ENCODE measurements around the gene AMFR. TPM values are rescaled to one million over a fixed set of nuclear protein-coding genes. Genes with fewer than 3 reads are reported as not detected.

Gene AMFR
- total and polyA plus RNA-seq, 4 donors = 43.3 to 309 (median 98.4) TPM

DNA sequence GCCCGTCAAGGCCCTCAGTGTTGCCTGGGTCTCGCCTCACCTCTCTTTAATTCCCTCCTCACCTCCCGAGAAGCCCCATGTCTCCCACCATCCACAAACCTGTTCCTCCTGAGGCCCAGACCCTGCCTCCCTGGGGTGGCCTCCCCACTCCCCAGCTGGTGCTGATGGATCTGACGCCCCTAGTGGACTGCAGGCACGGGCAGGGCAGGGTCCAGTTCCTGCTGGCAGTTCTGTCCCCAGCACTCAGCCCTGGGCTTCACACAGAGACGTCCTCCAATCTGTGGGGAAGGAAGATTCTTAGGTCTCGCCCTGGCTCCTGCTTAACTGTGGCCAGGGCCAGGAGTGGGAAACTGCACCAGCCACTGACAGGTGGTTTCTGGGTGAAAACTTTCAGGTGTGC lies 108.8 kb downstream of the AMFR start:
- 86% methylated on average over 7 of the region's 7 CpGs for WGBS

DNA sequence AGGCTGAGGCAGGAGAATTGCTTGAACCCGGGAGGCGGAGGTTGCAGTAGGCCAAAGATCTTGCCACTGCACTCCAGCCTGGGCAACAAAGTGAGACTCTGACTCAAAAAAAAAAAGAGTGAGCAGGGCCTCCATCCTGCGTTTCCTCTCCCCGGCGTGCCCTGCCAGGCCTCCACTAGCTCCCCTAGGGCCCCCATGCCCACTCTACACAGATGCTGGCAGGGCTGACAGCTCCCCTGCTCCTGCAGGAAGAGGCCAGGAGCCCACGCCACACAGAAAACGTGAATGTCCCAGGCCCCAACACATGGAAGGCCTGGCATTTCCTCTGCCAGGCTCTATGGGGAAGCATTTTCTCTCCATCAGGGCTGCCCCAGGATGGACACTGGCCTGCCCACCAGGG lies 109.4 kb downstream of the AMFR start:
- Histone ChIP-seq H3K9ac (ENCODE audit: low read depth in 1 of 2, low read length in 2 of 2) (no peak overlapping the region), H3K27me3 (ENCODE audit: control insufficient read depth in 4 of 4, insufficient read depth in 4 of 4, low read length in 3 of 4) (no peaks in the 10 kb centered on the region), H3K4me1 (ENCODE audit: control insufficient read depth in 4 of 4, insufficient read depth in 4 of 4, low read length in 3 of 4) (peaks cover 0 to 8% (median 2%) of the 10 kb centered on the region in 4 donors), H3K27ac (ENCODE audit: low read depth in 1 of 2, low read length in 2 of 2) (no peak overlapping the region), H3K36me3 (ENCODE audit: control insufficient read depth in 4 of 4, insufficient read depth in 3 of 4, low read depth in 1 of 4, low read length in 3 of 4) (peaks cover 0 to 4% (median 0%) of the 10 kb centered on the region in 4 donors), H3K9me3 (ENCODE audit: control insufficient read depth in 4 of 4, low read length in 3 of 4) (no peaks in the 10 kb centered on the region), H3K4me3 (ENCODE audit: low read depth in 1 of 3, low read length in 3 of 3) (no peak overlapping the region)
- no peak for DNase-seq (ENCODE audit: low spot score)
- TF ChIP-seq, protein P1, sequence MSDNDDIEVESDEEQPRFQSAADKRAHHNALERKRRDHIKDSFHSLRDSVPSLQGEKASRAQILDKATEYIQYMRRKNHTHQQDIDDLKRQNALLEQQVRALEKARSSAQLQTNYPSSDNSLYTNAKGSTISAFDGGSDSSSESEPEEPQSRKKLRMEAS (IDR thresholded peaks at IDR 0.05) = no peak
- TF ChIP-seq YY1 (IDR thresholded peaks at IDR 0.05) (no peak), RXRA (IDR thresholded peaks at IDR 0.05) (no peak), NR2F2 (IDR thresholded peaks at IDR 0.05) (no peak)
- WGBS = 92% methylated on average over 7 of the region's 7 CpGs

More for the DNA sequence above, 108.8 kb downstream of the AMFR start:
- Histone ChIP-seq H3K9me3 (ENCODE audit: control insufficient read depth in 4 of 4, low read length in 3 of 4) (no peaks in the 10 kb centered on the region), H3K27ac (ENCODE audit: low read depth in 1 of 2, low read length in 2 of 2) (no peak overlapping the region), H3K27me3 (ENCODE audit: control insufficient read depth in 4 of 4, insufficient read depth in 4 of 4, low read length in 3 of 4) (no peaks in the 10 kb centered on the region), H3K36me3 (ENCODE audit: control insufficient read depth in 4 of 4, insufficient read depth in 3 of 4, low read depth in 1 of 4, low read length in 3 of 4) (peaks cover 0 to 4% (median 0%) of the 10 kb centered on the region in 4 donors), H3K4me1 (ENCODE audit: control insufficient read depth in 4 of 4, insufficient read depth in 4 of 4, low read length in 3 of 4) (peaks cover 0 to 8% (median 2%) of the 10 kb centered on the region in 4 donors), H3K9ac (ENCODE audit: low read depth in 1 of 2, low read length in 2 of 2) (no peak overlapping the region), H3K4me3 (ENCODE audit: low read depth in 1 of 3, low read length in 3 of 3) (no peak overlapping the region)
- TF ChIP-seq RAD21 (IDR thresholded peaks at IDR 0.05) (peak in 1 of 2 donors; percentile 6), FOXA1 (IDR thresholded peaks at IDR 0.05) (no peak), HNF4A (conservative IDR thresholded peaks at IDR 0.05) (peak in 1 of 2 donors; percentile 20)
- DNase-seq (ENCODE audit: low spot score) = no peak

- H3K36me3 ChIP-seq (ENCODE audit: control insufficient read depth in 4 of 4, insufficient read depth in 3 of 4, low read depth in 1 of 4, low read length in 3 of 4) = no peaks in the 10 kb centered on the region
- 90% methylated on average over 18 of the region's 18 CpGs for WGBS
- TF ChIP-seq, protein P1 (IDR thresholded peaks at IDR 0.05) = no peak
- TF ChIP-seq HNF4A (conservative IDR thresholded peaks at IDR 0.05) = no peak
- DNase-seq (ENCODE audit: low spot score) = no peak
- H3K4me1 ChIP-seq (ENCODE audit: control insufficient read depth in 4 of 4, insufficient read depth in 4 of 4, low read length in 3 of 4) = peaks cover 0 to 8% (median 2%) of the 10 kb centered on the region in 4 donors
- no peak overlapping the region for H3K9ac ChIP-seq (ENCODE audit: low read depth in 1 of 2, low read length in 2 of 2)
- no peak overlapping the region for H3K4me3 ChIP-seq (ENCODE audit: low read depth in 1 of 3, low read length in 3 of 3)
- no peaks in the 10 kb centered on the region for H3K27me3 ChIP-seq (ENCODE audit: control insufficient read depth in 4 of 4, insufficient read depth in 4 of 4, low read length in 3 of 4)
- H3K27ac ChIP-seq (ENCODE audit: low read depth in 1 of 2, low read length in 2 of 2) = no peak overlapping the region
- H3K9me3 ChIP-seq (ENCODE audit: control insufficient read depth in 4 of 4, low read length in 3 of 4) = no peaks in the 10 kb centered on the region
Observed at GRCh38 chr16:56314244-56314850, 111.0 kb downstream of the AMFR start.

DNA sequence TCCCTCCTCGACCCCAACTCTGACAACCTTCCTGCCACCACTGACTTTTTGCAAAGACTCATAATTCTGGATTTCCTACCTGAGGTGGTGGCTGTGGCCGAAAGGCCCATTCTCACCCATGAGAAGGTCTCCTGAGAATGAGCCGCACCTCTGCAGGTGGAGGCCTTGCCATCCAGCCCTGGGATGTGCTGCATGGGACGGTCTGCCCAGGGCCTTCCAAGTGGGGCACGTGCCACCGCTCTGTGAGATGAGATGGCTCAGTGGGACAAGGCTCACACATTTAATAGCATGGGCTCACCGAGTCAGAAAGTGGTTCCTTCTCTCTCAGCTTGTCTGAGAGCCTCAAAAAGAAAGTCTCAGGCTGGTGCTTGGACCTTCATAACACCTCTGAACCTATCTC lies 112.8 kb downstream of the AMFR start:
- no peaks in the 10 kb centered on the region for H3K27me3 ChIP-seq (ENCODE audit: control insufficient read depth in 4 of 4, insufficient read depth in 4 of 4, low read length in 3 of 4)
- H3K27ac ChIP-seq (ENCODE audit: low read depth in 1 of 2, low read length in 2 of 2) = no peak overlapping the region
- peaks cover 0 to under 1% (median 0%) of the 10 kb centered on the region in 4 donors for H3K4me1 ChIP-seq (ENCODE audit: control insufficient read depth in 4 of 4, insufficient read depth in 4 of 4, low read length in 3 of 4)
- peaks cover 0 to 3% (median 0%) of the 10 kb centered on the region in 4 donors for H3K36me3 ChIP-seq (ENCODE audit: control insufficient read depth in 4 of 4, insufficient read depth in 3 of 4, low read depth in 1 of 4, low read length in 3 of 4)
- H3K9me3 ChIP-seq (ENCODE audit: control insufficient read depth in 4 of 4, low read length in 3 of 4) = no peaks in the 10 kb centered on the region
- no peak overlapping the region for H3K4me3 ChIP-seq (ENCODE audit: low read depth in 1 of 3, low read length in 3 of 3)
- H3K9ac ChIP-seq (ENCODE audit: low read depth in 1 of 2, low read length in 2 of 2) = no peak overlapping the region
- no peak for DNase-seq (ENCODE audit: low spot score)
- 92% methylated on average over 7 of the region's 7 CpGs for WGBS
- TF ChIP-seq SP1 (IDR thresholded peaks at IDR 0.05) = no peak
- no peak for TF ChIP-seq HNF4A (conservative IDR thresholded peaks at IDR 0.05)
- TF ChIP-seq RXRA (IDR thresholded peaks at IDR 0.05) = no peak
- no peak for TF ChIP-seq EGR1 (IDR thresholded peaks at IDR 0.05; ENCODE audit: low read depth in 2 of 2)
- no peak for TF ChIP-seq FOXA2 (IDR thresholded peaks at IDR 0.05)
- TF ChIP-seq ZBTB33 (IDR thresholded peaks at IDR 0.05) = no peak
- TF ChIP-seq GABPA (IDR thresholded peaks at IDR 0.05 in 1 of 2, conservative IDR thresholded peaks at IDR 0.05 in 1 of 2) = no peak
- TF ChIP-seq JUND (IDR thresholded peaks at IDR 0.05) = no peak
- TF ChIP-seq YY1 (IDR thresholded peaks at IDR 0.05) = no peak

Measured in liver (tissue), 9 donors.